Activated CD4-positive, alpha-beta memory T cell treated with anti-CD3 and anti-CD28 coated beads for 36 hours (primary cell): ENCODE results near the gene SLC37A1. TPM values are rescaled to one million over a fixed set of nuclear protein-coding genes. Genes with fewer than 3 reads are reported as not detected.

Experiments used
- CTCF ChIA-PET: fragments of 350-600 bp; sonication (Branson Sonifier 250); formaldehyde crosslinking; loops from one replicate; lab custom pipeline; 2021; ENCODE audit warnings: antibody characterized with exemption, inconsistent platforms; lab: Charles Lee
- POLR2A ChIA-PET: fragments of 350-600 bp; sonication (Branson Sonifier 250); formaldehyde crosslinking; loops from one replicate; lab custom pipeline; 2021; ENCODE audit warnings: antibody characterized with exemption; lab: Charles Lee
- DNase-seq: peaks from one replicate; pipeline ENCODE4 v3.0.0-alpha.2; 2020
- H3K27ac Mint-ChIP-seq: one replicate; pipeline ENCODE4 v1.8.0; 2021; ENCODE audit warnings: mixed read lengths
- H3K27me3 Mint-ChIP-seq: one replicate; pipeline ENCODE4 v1.8.0; 2021; ENCODE audit warnings: mixed read lengths
- H3K36me3 Mint-ChIP-seq: one replicate; pipeline ENCODE4 v1.8.0; 2021; ENCODE audit warnings: mixed read lengths
- H3K4me1 Mint-ChIP-seq: one replicate; pipeline ENCODE4 v1.8.0; 2021; ENCODE audit warnings: low read depth, mixed read lengths
- H3K4me3 Mint-ChIP-seq: one replicate; pipeline ENCODE4 v1.8.0; 2021; ENCODE audit warnings: mild to moderate bottlenecking, mixed read lengths
- H3K9me3 Mint-ChIP-seq: one replicate; pipeline ENCODE4 v1.8.0; 2021; ENCODE audit warnings: mixed read lengths
- intact Hi-C: fragments of 100-400 bp; cut with micrococcal nuclease; formaldehyde crosslinking; loops from one replicate; pipeline ENCODE4 v1.15.1; 2023
- total RNA-seq, 2 experiments: library from RNA; stranded (reverse); gene quantifications; one replicate each; pipeline ENCODE4 v1.2.3, GENCODE V29; 2021

Gene SLC37A1
- total RNA-seq, 2 experiments from 2014 or later, result 21.1 to 21.2 TPM

GRCh38 chr21:42496839-42497202, 16.8 kb upstream of the SLC37A1 start:
- H3K4me1 Mint-ChIP-seq, result peaks cover 21% of the 10 kb centered on the region
- no peaks in the 10 kb centered on the region for H3K36me3 Mint-ChIP-seq
- CTCF ChIA-PET, result no interaction called here
- peaks cover 1% of the 10 kb centered on the region for H3K27me3 Mint-ChIP-seq
- POLR2A ChIA-PET, result interaction anchor here (0.6 to 2.4 kb wide), 2 partner anchors 31 to 87 kb away, joined by 3 to 6 read pairs; no protein-coding TSS in a partner anchor
- peak overlapping the region; percentile 90 for H3K4me3 Mint-ChIP-seq
- H3K9me3 Mint-ChIP-seq, result no peaks in the 10 kb centered on the region
- DNase-seq, result no peak
- peak overlapping the region; percentile 42 for H3K27ac Mint-ChIP-seq
- intact Hi-C loops, result loop anchor here (1.0 to 2.0 kb wide), 4 partner anchors 17 to 477 kb away; partner anchors contain the start of gene PKNOX1

- CTCF ChIA-PET, result no interaction called here
- DNase-seq, result no peak
- POLR2A ChIA-PET, result no interaction called here
- Mint-ChIP-seq H3K9me3 (no peaks in the 10 kb centered on the region), H3K27me3 (peaks cover 1% of the 10 kb centered on the region), H3K4me3 (no peak overlapping the region), H3K36me3 (no peaks in the 10 kb centered on the region), H3K4me1 (peaks cover 16% of the 10 kb centered on the region), H3K27ac (no peak overlapping the region)
- intact Hi-C loops, result no loop called here
These were observed 15.6 kb upstream of the SLC37A1 start for GRCh38 chr21:42498012-42498411.

GRCh38 chr21:42499444-42500112, 14.1 kb upstream of the SLC37A1 start:
- intact Hi-C loops, result no loop called here
- Mint-ChIP-seq H3K36me3 (no peaks in the 10 kb centered on the region), H3K27me3 (peaks cover 1% of the 10 kb centered on the region), H3K4me1 (peaks cover 16% of the 10 kb centered on the region), H3K27ac (no peak overlapping the region), H3K4me3 (no peak overlapping the region), H3K9me3 (no peaks in the 10 kb centered on the region)
- DNase-seq, result no peak
- CTCF ChIA-PET, result no interaction called here
- POLR2A ChIA-PET, result interaction anchor here (1.0 kb wide), 1 partner anchor 14 kb away, joined by 6 read pairs; the partner anchor contains the start of gene SLC37A1

DNA sequence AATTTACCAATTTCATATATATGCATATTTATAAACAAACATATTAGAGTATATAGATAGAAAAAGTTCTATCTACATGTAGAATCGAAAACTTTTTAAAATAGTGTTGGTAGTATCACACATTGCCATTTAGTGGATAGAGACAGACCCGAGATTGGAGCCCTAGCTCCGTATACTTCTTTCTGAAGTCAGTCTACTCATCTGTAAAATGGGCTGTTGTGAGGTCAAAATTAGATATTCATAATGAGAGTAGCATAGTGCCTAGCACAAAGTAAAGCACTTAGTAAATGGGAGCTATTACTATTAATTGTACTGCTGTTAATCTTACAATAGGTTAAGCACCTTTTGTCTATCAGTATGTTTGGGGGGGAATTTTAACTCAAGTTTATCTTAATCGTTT, 13.4 kb upstream of the SLC37A1 start:
- peaks cover 16% of the 10 kb centered on the region for H3K4me1 Mint-ChIP-seq
- DNase-seq, result no peak
- POLR2A ChIA-PET, result no interaction called here
- H3K36me3 Mint-ChIP-seq, result no peaks in the 10 kb centered on the region
- CTCF ChIA-PET, result no interaction called here
- H3K27ac Mint-ChIP-seq, result no peak overlapping the region
- peaks cover 1% of the 10 kb centered on the region for H3K27me3 Mint-ChIP-seq
- H3K9me3 Mint-ChIP-seq, result no peaks in the 10 kb centered on the region
- intact Hi-C loops, result no loop called here
- no peak overlapping the region for H3K4me3 Mint-ChIP-seq

GRCh38 chr21:42500736-42501135, 12.9 kb upstream of the SLC37A1 start:
- peaks cover 11% of the 10 kb centered on the region for H3K4me1 Mint-ChIP-seq
- no peak for DNase-seq
- no peak overlapping the region for H3K4me3 Mint-ChIP-seq
- POLR2A ChIA-PET, result no interaction called here
- H3K27ac Mint-ChIP-seq, result no peak overlapping the region
- no peaks in the 10 kb centered on the region for H3K36me3 Mint-ChIP-seq
- peaks cover 1% of the 10 kb centered on the region for H3K27me3 Mint-ChIP-seq
- CTCF ChIA-PET, result no interaction called here
- intact Hi-C loops, result no loop called here
- H3K9me3 Mint-ChIP-seq, result no peaks in the 10 kb centered on the region

DNA sequence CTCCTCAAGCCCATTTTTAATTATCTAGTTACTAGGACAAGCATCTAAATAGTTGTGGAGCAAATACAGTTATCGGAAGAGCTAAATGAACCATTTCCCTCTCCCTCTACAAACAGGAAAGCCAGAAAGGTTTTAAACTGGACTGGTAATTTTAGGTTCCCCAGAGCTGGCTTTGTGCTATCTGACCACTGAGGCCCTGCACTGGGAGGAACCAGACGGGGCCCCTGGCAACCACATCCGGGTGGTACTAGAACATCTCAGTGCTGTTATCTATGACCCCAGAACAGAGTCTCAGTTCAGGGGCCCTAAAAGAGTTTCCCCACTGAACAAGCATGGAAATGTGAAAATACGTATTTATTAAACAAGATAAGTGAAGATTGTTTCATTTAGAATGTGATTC, 9.9 kb upstream of the SLC37A1 start:
- Mint-ChIP-seq H3K4me3 (no peak overlapping the region), H3K9me3 (no peaks in the 10 kb centered on the region), H3K4me1 (no peaks in the 10 kb centered on the region), H3K27ac (no peak overlapping the region), H3K36me3 (no peaks in the 10 kb centered on the region), H3K27me3 (no peaks in the 10 kb centered on the region)
- CTCF ChIA-PET, result no interaction called here
- no peak for DNase-seq
- POLR2A ChIA-PET, result no interaction called here
- intact Hi-C loops, result no loop called here

- POLR2A ChIA-PET, result no interaction called here
- Mint-ChIP-seq H3K27ac (no peak overlapping the region), H3K4me3 (no peak overlapping the region), H3K4me1 (no peaks in the 10 kb centered on the region), H3K27me3 (no peaks in the 10 kb centered on the region), H3K36me3 (no peaks in the 10 kb centered on the region), H3K9me3 (no peaks in the 10 kb centered on the region)
- DNase-seq, result no peak
- CTCF ChIA-PET, result no interaction called here
- intact Hi-C loops, result no loop called here
These were observed 8.4 kb upstream of the SLC37A1 start for GRCh38 chr21:42505090-42505726.

- Mint-ChIP-seq H3K36me3 (no peaks in the 10 kb centered on the region), H3K27ac (no peak overlapping the region), H3K9me3 (no peaks in the 10 kb centered on the region), H3K27me3 (no peaks in the 10 kb centered on the region), H3K4me1 (no peaks in the 10 kb centered on the region), H3K4me3 (no peak overlapping the region)
- ChIA-PET CTCF (no interaction called here), POLR2A (no interaction called here)
- DNase-seq, result no peak
- intact Hi-C loops, result no loop called here
These were observed 6.2 kb upstream of the SLC37A1 start for GRCh38 chr21:42507418-42507817.

DNA sequence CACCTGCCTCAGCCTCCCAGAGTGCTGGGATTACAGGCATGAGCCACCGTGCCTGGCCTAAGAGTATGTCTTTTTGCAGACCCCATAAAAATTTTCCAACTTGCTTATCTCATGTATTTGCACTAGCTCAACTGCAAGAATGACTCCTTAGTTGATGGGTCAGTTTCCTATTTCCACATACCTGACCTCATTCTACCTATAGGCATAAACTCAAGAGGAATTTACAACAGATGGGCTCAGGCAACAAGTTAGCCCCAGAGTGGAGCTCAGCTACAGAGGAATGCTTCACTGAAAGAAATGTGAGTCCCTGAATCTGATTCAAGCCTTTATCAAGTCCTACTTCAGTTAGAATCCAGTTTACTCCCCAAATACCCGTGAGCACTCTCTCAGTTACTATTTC, 5.3 kb upstream of the SLC37A1 start:
- H3K4me3 Mint-ChIP-seq, result no peak overlapping the region
- POLR2A ChIA-PET, result no interaction called here
- intact Hi-C loops, result no loop called here
- H3K9me3 Mint-ChIP-seq, result no peaks in the 10 kb centered on the region
- no peaks in the 10 kb centered on the region for H3K27me3 Mint-ChIP-seq
- peaks cover 3% of the 10 kb centered on the region for H3K4me1 Mint-ChIP-seq
- no peaks in the 10 kb centered on the region for H3K36me3 Mint-ChIP-seq
- H3K27ac Mint-ChIP-seq, result no peak overlapping the region
- no peak for DNase-seq
- CTCF ChIA-PET, result interaction anchor here (0.5 to 1.6 kb wide), 2 partner anchors 22 to 127 kb away, joined by 3 to 5 read pairs; no protein-coding TSS in a partner anchor

DNA sequence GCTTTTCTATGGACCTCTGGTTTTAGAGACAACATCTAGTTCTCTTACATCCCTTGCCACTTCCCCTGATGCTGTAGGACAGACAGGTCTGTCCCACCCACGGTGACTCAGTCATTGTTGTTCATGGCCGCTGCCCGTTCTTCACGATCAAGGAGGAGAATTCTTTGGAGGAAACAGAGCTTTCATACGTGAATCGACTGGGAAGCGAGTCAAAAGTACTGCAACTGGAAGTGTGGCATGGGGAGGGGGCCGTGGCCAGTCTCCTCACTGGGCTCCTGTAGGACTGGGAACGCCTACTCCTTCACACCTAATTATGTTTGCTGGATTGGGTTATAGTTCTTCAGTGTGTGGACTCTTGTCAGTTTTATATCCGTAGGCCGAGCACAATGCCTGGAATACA, 4.4 kb upstream of the SLC37A1 start:
- H3K4me3 Mint-ChIP-seq, result no peak overlapping the region
- H3K27me3 Mint-ChIP-seq, result no peaks in the 10 kb centered on the region
- H3K27ac Mint-ChIP-seq, result no peak overlapping the region
- intact Hi-C loops, result no loop called here
- ChIA-PET CTCF (interaction anchor here (1.6 kb wide), 1 partner anchor 128 kb away, joined by 3 read pairs; no protein-coding TSS in a partner anchor), POLR2A (no interaction called here)
- H3K4me1 Mint-ChIP-seq, result peaks cover 3% of the 10 kb centered on the region
- DNase-seq, result no peak
- no peaks in the 10 kb centered on the region for H3K36me3 Mint-ChIP-seq
- H3K9me3 Mint-ChIP-seq, result no peaks in the 10 kb centered on the region

DNA sequence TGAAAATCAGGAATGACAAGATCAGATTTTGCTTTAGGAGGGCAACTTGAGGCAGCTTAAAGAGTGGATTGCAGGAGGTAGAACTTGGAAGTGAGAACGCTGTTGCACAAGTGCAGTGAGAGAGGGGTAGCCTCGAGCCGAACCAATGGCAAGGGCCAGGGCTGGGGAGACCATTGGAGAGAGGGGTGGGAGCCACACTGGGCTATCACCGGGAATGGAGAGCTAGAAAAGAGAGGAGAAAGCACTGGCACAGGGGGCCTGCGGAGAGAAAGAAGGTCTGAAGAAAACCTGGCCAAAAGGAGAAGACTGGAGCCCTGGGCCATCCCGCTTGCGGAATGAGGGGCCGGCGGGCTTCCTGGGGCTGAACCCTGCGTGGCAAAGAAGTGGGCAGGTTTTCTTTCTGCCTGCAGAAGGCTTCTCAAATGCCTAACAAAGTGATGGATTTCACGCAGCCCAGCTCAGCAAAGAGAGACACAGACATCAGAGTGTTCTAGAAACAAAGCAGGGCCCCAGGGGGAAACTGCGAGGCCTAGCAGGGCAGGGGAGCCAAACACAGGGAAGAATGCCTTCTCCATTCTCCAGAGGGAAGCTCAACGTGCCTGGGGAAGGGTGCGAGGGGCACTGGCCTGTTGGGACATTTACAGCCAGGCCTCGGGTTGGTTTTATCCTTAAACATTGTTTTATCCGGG, 1.2 kb upstream of the SLC37A1 start:
- no peaks in the 10 kb centered on the region for H3K9me3 Mint-ChIP-seq
- no peaks in the 10 kb centered on the region for H3K27me3 Mint-ChIP-seq
- peaks cover 24% of the 10 kb centered on the region for H3K4me1 Mint-ChIP-seq
- H3K4me3 Mint-ChIP-seq, result peak overlapping the region; percentile 42
- no peak overlapping the region for H3K27ac Mint-ChIP-seq
- POLR2A ChIA-PET, result interaction anchor here (2.8 kb wide), 1 partner anchor 15 kb away, joined by 25 read pairs; no protein-coding TSS in a partner anchor
- intact Hi-C loops, result no loop called here
- CTCF ChIA-PET, result interaction anchor here (1.4 kb wide), 1 partner anchor 13 kb away, joined by 4 read pairs; no protein-coding TSS in a partner anchor
- DNase-seq, result no peak
- peaks cover 4% of the 10 kb centered on the region for H3K36me3 Mint-ChIP-seq
